K562 (cell line): ENCODE results near the gene SUPT5H. TPM values are rescaled to one million over a fixed set of nuclear protein-coding genes. Genes with fewer than 3 reads are reported as not detected.
A peak's percentile ranks its signal among the peaks of the same experiment; 100 is the strongest.

Experiments used
- CTBP1 ChIP-seq: fragments of 450-650 bp; IDR thresholded peaks from 2 replicates; pipeline ENCODE4 v1.6.1; 2016; ENCODE audit warnings: borderline replicate concordance
- CXXC5 ChIP-seq: fragments of 250-450 bp; sonication (Bioruptor Pico); IDR thresholded peaks from 2 replicates; pipeline ENCODE4 v1.8.0; 2022; ENCODE audit warnings: inconsistent platforms, mild to moderate bottlenecking, moderate library complexity
- ETV6 ChIP-seq, 3 experiments: fragments of 150-350 bp in 1 of 3; sonication (generic) in 1 of 3; formaldehyde crosslinking in 1 of 3; IDR thresholded peaks; 2 replicates each; pipeline versions ENCODE4 v1.6.1 to v1.8.0; 2014 to 2022; ENCODE audit warnings: borderline replicate concordance in 2 of 3, low read depth in 2 of 3, antibody characterized with exemption in 1 of 3, low read length in 1 of 3, mild to moderate bottlenecking in 1 of 3, missing genetic modification reagents in 1 of 3
- NBN ChIP-seq: fragments of 450-650 bp; IDR thresholded peaks from 2 replicates; pipeline ENCODE4 v1.6.1; 2016; ENCODE audit warnings: low read depth, mild to moderate bottlenecking
- PHF21A ChIP-seq: fragments of 450-650 bp; IDR thresholded peaks from 2 replicates; pipeline ENCODE4 v1.6.1; 2017; ENCODE audit warnings: low read depth, borderline replicate concordance
- POLR3A ChIP-seq: IDR thresholded peaks from 2 replicates; pipeline ENCODE4 v1.6.1; 2011; ENCODE audit warnings: borderline replicate concordance, mild to moderate bottlenecking, moderate library complexity; ENCODE audit not compliant: insufficient read length, insufficient read depth; ENCODE audit errors: extremely low read depth
- SFPQ ChIP-seq: fragments of 200-400 bp; formaldehyde crosslinking; IDR thresholded peaks from 2 replicates; pipeline ENCODE4 v1.6.1; 2017; ENCODE audit warnings: mild to moderate bottlenecking, low read depth, low read length, moderate library complexity
- SIN3A ChIP-seq, 2 experiments: fragments of 150-350 bp in 1 of 2; IDR thresholded peaks; 2 replicates each; pipeline ENCODE4 v1.6.1; 2011 to 2016; ENCODE audit warnings: borderline replicate concordance in 2 of 2, low read depth in 2 of 2, low read length in 2 of 2, mild to moderate bottlenecking in 2 of 2, moderate library complexity in 2 of 2; ENCODE audit not compliant: control insufficient read depth in 1 of 2
- SMARCA5 ChIP-seq: fragments of 450-650 bp; IDR thresholded peaks from 2 replicates; pipeline ENCODE4 v1.6.1; 2016
- SNIP1 ChIP-seq: fragments of 450-650 bp; IDR thresholded peaks from 2 replicates; pipeline ENCODE4 v1.7.1; 2017; ENCODE audit warnings: low read depth, mild to moderate bottlenecking
- STAT5B ChIP-seq: fragments of 250-450 bp; sonication (Bioruptor Pico); IDR thresholded peaks from 2 replicates; pipeline ENCODE4 v1.8.0; 2021; ENCODE audit warnings: mild to moderate bottlenecking, inconsistent platforms
- TEAD4 ChIP-seq, 2 experiments: sonication (generic) in 1 of 2; formaldehyde crosslinking in 1 of 2; IDR thresholded peaks; 2 replicates each; pipeline versions ENCODE4 v1.6.1 to v1.8.0; 2012 to 2022; ENCODE audit warnings: borderline replicate concordance in 1 of 2, inconsistent platforms in 1 of 2, low read length in 1 of 2, mild to moderate bottlenecking in 1 of 2, missing genetic modification reagents in 1 of 2
- ZNF175 ChIP-seq: fragments of 200-800 bp; sonication (Bioruptor generic); IDR thresholded peaks from 2 replicates; pipeline ENCODE4 v1.6.1; 2016; ENCODE audit warnings: low read depth, mild to moderate bottlenecking, missing genetic modification characterization, missing compliant biosample characterization
- ZNF280A ChIP-seq: fragments of 450-650 bp; IDR thresholded peaks from 2 replicates; pipeline ENCODE4 v1.6.1; 2018; ENCODE audit warnings: mild to moderate bottlenecking, low read depth; ENCODE audit not compliant: partially characterized antibody
- ZNF551 ChIP-seq: fragments of 250-450 bp; sonication (Bioruptor Pico); IDR thresholded peaks from 2 replicates; pipeline ENCODE4 v1.5.0; 2021; ENCODE audit warnings: mild to moderate bottlenecking, moderate library complexity
- ZSCAN32 ChIP-seq: fragments of 450-650 bp; formaldehyde crosslinking; IDR thresholded peaks from 2 replicates; pipeline ENCODE4 v1.4.0; 2020; ENCODE audit warnings: mild to moderate bottlenecking, moderate library complexity
- polyA plus RNA-seq, 8 experiments: library from polyadenylated mRNA; depleted of rRNA in 4 of 8; stranded (reverse) in 5 of 8; unstranded in 3 of 8; fragments of >200 nt; fragmentation: Nextera tagmentation in 2 of 8; fragmentation: Illumina TruSeq in 1 of 8; extraction: Ambion mirVana in 2 of 8; extraction: Trizol in 1 of 8; gene quantifications; 2 replicates each; pipeline versions ENCODE4 v1.2.1 to v1.2.3, GENCODE V29; 2011 to 2014; ENCODE audit warnings: inconsistent platforms in 1 of 8, missing spikeins in 1 of 8
- total RNA-seq, 7 experiments: library from RNA; depleted of rRNA in 6 of 7; stranded (reverse); fragments of >200 nt in 6 of 7; fragmentation: Illumina TruSeq in 2 of 7; extraction: Trizol in 2 of 7; gene quantifications; 2 replicates each; pipeline versions ENCODE4 v1.2.1 to v1.2.3, GENCODE V29; 2011 to 2021; ENCODE audit warnings: low replicate concordance in 1 of 7
- TF ChIP-seq, protein P1 (sequence below): fragments of 250-450 bp; sonication (Bioruptor Pico); IDR thresholded peaks from 2 replicates; pipeline ENCODE4 v1.5.1; 2021; ENCODE audit warnings: mild to moderate bottlenecking
- TF ChIP-seq, protein P2 (sequence below): fragments of 450-650 bp; IDR thresholded peaks from 2 replicates; pipeline ENCODE4 v1.6.1; 2016; ENCODE audit warnings: borderline replicate concordance

Gene SUPT5H
- total and polyA plus RNA-seq, 9 of the 15 experiments (the other 6 are each of a cell fraction or from before 2014, with no cell fraction given), result 13.3 to 85.9 (median 35.9) TPM

DNA sequence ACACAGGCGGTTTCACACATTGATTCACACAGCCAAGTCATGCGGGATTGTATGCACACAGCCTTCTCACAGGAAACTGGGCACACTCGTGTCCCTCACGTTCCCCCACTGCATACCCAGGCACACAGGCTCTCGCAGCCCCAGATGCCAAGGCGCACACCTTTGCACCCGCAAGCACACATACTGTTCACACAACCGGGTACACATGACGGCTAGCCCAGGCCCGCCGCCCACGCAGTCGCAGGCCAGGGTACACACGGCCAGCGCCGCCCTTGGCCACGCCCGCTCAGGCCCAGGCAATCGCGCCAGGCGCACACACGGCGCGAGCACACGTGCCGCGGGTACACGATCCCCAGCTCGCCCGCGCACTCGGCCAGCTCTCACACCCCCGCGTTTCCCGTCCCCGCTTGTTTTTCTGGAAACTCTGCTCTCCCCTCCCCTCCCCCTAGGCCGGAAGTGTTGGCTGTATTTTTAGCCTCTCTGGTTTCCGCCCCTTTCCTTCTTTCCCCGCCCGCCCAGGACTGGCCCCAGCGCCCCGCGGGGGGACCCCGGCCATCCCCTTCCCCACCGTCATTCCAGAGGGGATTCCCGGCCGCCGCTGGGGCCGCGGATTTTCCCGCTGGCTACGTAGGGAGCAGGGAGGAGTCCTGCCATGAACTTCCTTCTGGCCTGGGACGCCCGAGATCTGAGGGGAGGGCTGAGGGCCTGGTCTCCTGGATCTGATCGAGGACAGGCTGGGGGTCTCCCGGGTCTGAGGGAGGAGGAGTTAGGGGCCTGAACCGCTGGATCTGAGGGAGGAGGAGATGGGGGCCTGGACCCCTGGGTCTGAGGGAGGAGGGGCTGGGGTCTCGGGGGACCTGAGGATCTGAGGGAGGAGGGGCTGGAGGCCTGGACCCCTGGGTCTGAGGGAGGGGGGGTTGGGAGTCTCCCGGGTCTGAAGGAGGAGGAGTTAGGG is 42.8 kb upstream of the SUPT5H start (continued):
- TF ChIP-seq SFPQ, result no peak
- no peak for TF ChIP-seq ZNF175 (CRISPR knock-in tag)
- TF ChIP-seq ZSCAN32 (CRISPR knock-in tag), result no peak
- TF ChIP-seq, protein P1, sequence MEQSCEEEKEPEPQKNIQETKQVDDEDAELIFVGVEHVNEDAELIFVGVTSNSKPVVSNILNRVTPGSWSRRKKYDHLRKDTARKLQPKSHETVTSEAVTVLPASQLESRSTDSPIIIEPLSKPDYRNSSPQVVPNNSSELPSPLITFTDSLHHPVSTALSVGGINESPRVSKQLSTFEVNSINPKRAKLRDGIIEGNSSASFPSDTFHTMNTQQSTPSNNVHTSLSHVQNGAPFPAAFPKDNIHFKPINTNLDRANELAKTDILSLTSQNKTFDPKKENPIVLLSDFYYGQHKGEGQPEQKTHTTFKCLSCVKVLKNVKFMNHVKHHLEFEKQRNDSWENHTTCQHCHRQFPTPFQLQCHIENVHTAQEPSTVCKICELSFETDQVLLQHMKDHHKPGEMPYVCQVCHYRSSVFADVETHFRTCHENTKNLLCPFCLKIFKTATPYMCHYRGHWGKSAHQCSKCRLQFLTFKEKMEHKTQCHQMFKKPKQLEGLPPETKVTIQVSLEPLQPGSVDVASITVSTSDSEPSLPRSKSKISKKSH (CRISPR knock-in tag), result no peak
- no peak; the same call in 1 of the 2 replicates for TF ChIP-seq PHF21A
- no peak for TF ChIP-seq ZNF280A
- no peak for TF ChIP-seq SNIP1
- peak; percentile 70 for TF ChIP-seq TEAD4 (IDR thresholded peaks at IDR 0.05; ENCODE audit: low read length)
- no peak for TF ChIP-seq TEAD4 (CRISPR knock-in tag; IDR thresholded peaks at IDR 0.05; ENCODE audit: borderline replicate concordance)
- TF ChIP-seq STAT5B (CRISPR knock-in tag), result no peak
- TF ChIP-seq ZNF551, result no peak
- peak; percentile 86 for TF ChIP-seq CTBP1
- TF ChIP-seq POLR3A, result no peak
- TF ChIP-seq SMARCA5, result peak; percentile 27; the same call in 1 of the 2 replicates
- peak in 1 of 2 experiments; percentile 91; a peak in 2 of 4 replicates for TF ChIP-seq SIN3A (IDR thresholded peaks at IDR 0.05; ENCODE audit: borderline replicate concordance in 2 of 2, control insufficient read depth in 1 of 2, low read depth in 2 of 2, low read length in 2 of 2)
- no peak for TF ChIP-seq NBN
- TF ChIP-seq CXXC5, result peak; percentile 97
- peak; percentile 86 to 92; a peak in 3 of 4 replicates for TF ChIP-seq ETV6 (IDR thresholded peaks at IDR 0.05; ENCODE audit: borderline replicate concordance in 1 of 2, low read depth in 2 of 2, low read length in 1 of 2)
- TF ChIP-seq ETV6 (CRISPR knock-in tag; IDR thresholded peaks at IDR 0.05; ENCODE audit: borderline replicate concordance), result no peak
- TF ChIP-seq, protein P2, sequence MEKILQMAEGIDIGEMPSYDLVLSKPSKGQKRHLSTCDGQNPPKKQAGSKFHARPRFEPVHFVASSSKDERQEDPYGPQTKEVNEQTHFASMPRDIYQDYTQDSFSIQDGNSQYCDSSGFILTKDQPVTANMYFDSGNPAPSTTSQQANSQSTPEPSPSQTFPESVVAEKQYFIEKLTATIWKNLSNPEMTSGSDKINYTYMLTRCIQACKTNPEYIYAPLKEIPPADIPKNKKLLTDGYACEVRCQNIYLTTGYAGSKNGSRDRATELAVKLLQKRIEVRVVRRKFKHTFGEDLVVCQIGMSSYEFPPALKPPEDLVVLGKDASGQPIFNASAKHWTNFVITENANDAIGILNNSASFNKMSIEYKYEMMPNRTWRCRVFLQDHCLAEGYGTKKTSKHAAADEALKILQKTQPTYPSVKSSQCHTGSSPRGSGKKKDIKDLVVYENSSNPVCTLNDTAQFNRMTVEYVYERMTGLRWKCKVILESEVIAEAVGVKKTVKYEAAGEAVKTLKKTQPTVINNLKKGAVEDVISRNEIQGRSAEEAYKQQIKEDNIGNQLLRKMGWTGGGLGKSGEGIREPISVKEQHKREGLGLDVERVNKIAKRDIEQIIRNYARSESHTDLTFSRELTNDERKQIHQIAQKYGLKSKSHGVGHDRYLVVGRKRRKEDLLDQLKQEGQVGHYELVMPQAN, result no peak
